ENCODE measurements around the gene BABAM1. TPM values are rescaled to one million over a fixed set of nuclear protein-coding genes. Genes with fewer than 3 reads are reported as not detected.
A peak's percentile ranks its signal among the peaks of the same experiment; 100 is the strongest.

BABAM1 gene
- total and polyA plus RNA-seq, 2 of the 4 experiments (the other 2 are of a cell fraction), result 95.1 to 101 TPM

DNA sequence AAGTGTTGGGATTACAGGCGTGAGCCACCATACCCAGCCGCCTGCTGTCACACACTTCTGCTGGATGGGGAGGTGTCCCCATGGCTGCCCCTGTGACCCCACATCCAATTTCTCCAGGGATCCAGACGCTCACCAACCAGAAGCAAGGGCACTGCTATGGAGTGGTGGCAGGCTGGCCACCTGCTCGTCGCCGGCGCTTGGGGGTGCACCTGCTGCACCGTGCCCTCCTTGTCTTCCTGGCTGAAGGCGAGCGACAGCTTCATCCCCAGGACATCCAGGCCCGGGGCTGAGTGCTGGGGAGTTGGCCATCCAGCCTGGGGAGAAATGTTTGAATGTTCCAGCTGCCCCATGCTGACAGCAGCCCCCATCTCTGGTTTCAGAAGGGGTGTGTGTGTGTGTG is 19.0 kb downstream of the BABAM1 start:
- H3K23ac ChIP-seq (ENCODE audit: low read depth, low read length), result no peak overlapping the region
- no peak overlapping the region for H2AFZ ChIP-seq (replicated peaks; ENCODE audit: low read length, poor library complexity)
- no peaks in the 10 kb centered on the region for H3K79me1 ChIP-seq (ENCODE audit: low read depth in 1 of 2, low read length in 2 of 2)
- no peak overlapping the region for H3K18ac ChIP-seq (ENCODE audit: low read depth, low read length)
- H2BK20ac ChIP-seq (ENCODE audit: low read depth, low read length), result no peak overlapping the region
- H2AK9ac ChIP-seq (replicated peaks; ENCODE audit: low read depth, low read length, poor library complexity), result peak overlapping the region; percentile 42
- H3K27me3 ChIP-seq (ENCODE audit: control insufficient read depth, insufficient read depth, low read length), result no peaks in the 10 kb centered on the region
- no peak overlapping the region for H3K4me2 ChIP-seq (ENCODE audit: low read depth, low read length)
- H3K9ac ChIP-seq (ENCODE audit: low read depth, low read length), result no peak overlapping the region
- no peak overlapping the region for H3K27ac ChIP-seq (ENCODE audit: insufficient read depth, low read length)
- no peak overlapping the region for H2BK15ac ChIP-seq (ENCODE audit: low read depth, low read length)
- POLR2A ChIA-PET (ENCODE audit: unreplicated experiment), result no interaction called here
- H4K20me1 ChIP-seq (ENCODE audit: insufficient read depth, low read length), result no peaks in the 10 kb centered on the region
- CTCF ChIA-PET, result no interaction called here
- WGBS, 2 experiments (ENCODE audit: extremely low coverage in 2 of 2, insufficient read length in 1 of 2), result 94% methylated on average over 7 of the region's 11 CpGs; no CpG with 5 or more reads in 1 of the 2 experiments
- H3K36me3 ChIP-seq (ENCODE audit: control insufficient read depth, insufficient read depth, low read length), result no peaks in the 10 kb centered on the region
- H3K56ac ChIP-seq (ENCODE audit: extremely low read depth, insufficient read depth, low read length), result no peak overlapping the region
- dilution Hi-C loops (cut with HindIII; ENCODE audit: low sequenced_read_pairs, unreplicated experiment) (no loop called here), intact Hi-C loops (cut with micrococcal nuclease) (loop anchor here (10.0 kb wide), 1 partner anchor 511 kb away; no protein-coding TSS in a partner anchor), in situ Hi-C loops (cut with MboI; ENCODE audit: low sequenced_read_pairs) (loop anchor here (5.0 to 10.0 kb wide), 2 partner anchors 81 to 214 kb away; no protein-coding TSS in a partner anchor)
- H2BK120ac ChIP-seq (ENCODE audit: low read depth, low read length), result no peak overlapping the region
- no peak for TF ChIP-seq CHD1 (IDR thresholded peaks at IDR 0.05; ENCODE audit: low read depth, low read length)
- no peak for TF ChIP-seq BHLHE40 (IDR thresholded peaks at IDR 0.05; ENCODE audit: low read depth, low read length)
- no peak for TF ChIP-seq MAZ (IDR thresholded peaks at IDR 0.05; ENCODE audit: borderline replicate concordance, low read depth, low read length)
- TF ChIP-seq, protein P1, sequence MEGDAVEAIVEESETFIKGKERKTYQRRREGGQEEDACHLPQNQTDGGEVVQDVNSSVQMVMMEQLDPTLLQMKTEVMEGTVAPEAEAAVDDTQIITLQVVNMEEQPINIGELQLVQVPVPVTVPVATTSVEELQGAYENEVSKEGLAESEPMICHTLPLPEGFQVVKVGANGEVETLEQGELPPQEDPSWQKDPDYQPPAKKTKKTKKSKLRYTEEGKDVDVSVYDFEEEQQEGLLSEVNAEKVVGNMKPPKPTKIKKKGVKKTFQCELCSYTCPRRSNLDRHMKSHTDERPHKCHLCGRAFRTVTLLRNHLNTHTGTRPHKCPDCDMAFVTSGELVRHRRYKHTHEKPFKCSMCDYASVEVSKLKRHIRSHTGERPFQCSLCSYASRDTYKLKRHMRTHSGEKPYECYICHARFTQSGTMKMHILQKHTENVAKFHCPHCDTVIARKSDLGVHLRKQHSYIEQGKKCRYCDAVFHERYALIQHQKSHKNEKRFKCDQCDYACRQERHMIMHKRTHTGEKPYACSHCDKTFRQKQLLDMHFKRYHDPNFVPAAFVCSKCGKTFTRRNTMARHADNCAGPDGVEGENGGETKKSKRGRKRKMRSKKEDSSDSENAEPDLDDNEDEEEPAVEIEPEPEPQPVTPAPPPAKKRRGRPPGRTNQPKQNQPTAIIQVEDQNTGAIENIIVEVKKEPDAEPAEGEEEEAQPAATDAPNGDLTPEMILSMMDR (conservative IDR thresholded peaks at IDR 0.05; ENCODE audit: low read depth, low read length), result no peak
- TF ChIP-seq CEBPB (IDR thresholded peaks at IDR 0.05; ENCODE audit: low read depth, low read length), result no peak
- TF ChIP-seq MAFK (IDR thresholded peaks at IDR 0.05; ENCODE audit: low read depth, low read length), result no peak
- TF ChIP-seq RAD21 (IDR thresholded peaks at IDR 0.05; ENCODE audit: low read length), result no peak
- TF ChIP-seq MXI1 (IDR thresholded peaks at IDR 0.05; ENCODE audit: borderline replicate concordance, low read depth, low read length), result no peak
- TF ChIP-seq, protein P2, sequence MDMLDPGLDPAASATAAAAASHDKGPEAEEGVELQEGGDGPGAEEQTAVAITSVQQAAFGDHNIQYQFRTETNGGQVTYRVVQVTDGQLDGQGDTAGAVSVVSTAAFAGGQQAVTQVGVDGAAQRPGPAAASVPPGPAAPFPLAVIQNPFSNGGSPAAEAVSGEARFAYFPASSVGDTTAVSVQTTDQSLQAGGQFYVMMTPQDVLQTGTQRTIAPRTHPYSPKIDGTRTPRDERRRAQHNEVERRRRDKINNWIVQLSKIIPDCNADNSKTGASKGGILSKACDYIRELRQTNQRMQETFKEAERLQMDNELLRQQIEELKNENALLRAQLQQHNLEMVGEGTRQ (IDR thresholded peaks at IDR 0.05; ENCODE audit: low read depth, low read length), result no peak
- no peak for DNase-seq
- H3K4ac ChIP-seq (ENCODE audit: low read depth, low read length), result no peak overlapping the region
- no peaks in the 10 kb centered on the region for H3K9me3 ChIP-seq (ENCODE audit: control insufficient read depth, insufficient read depth, low read length)
- H2BK5ac ChIP-seq (ENCODE audit: low read depth, low read length, poor library complexity, severe bottlenecking), result no peak overlapping the region
- no peak overlapping the region for H4K5ac ChIP-seq (ENCODE audit: low read depth, low read length)
- no peak overlapping the region for H3K4me3 ChIP-seq (ENCODE audit: insufficient read depth, low read depth, low read length)
- no peak overlapping the region for H2AK5ac ChIP-seq (ENCODE audit: low read depth, low read length)
- no peak overlapping the region for H3K14ac ChIP-seq (replicated peaks; ENCODE audit: low read depth, low read length)
- H4K91ac ChIP-seq (ENCODE audit: insufficient read depth, low read depth, low read length), result no peak overlapping the region
- no peaks in the 10 kb centered on the region for H3K9me1 ChIP-seq (ENCODE audit: insufficient read depth, low read length)
- no peak overlapping the region for H4K8ac ChIP-seq (ENCODE audit: low read depth in 2 of 2, low read length in 2 of 2)
- peaks cover 2% of the 10 kb centered on the region; the same call in 1 of the 2 replicates for H3K4me1 ChIP-seq (ENCODE audit: control insufficient read depth, insufficient read depth, low read length)
- ATAC-seq (ENCODE audit: low read depth), result no peak
- no TSS peak for BruUV-seq (replicated peaks)
